HCT116 (cell line): Measurements from ENCODE around the gene ZNF804B. TPM values are rescaled to one million over a fixed set of nuclear protein-coding genes. Genes with fewer than 3 reads are reported as not detected.

ENCODE experiments used
- ATAC-seq: fragments of 200-7000 bp; cut with Tn5 transposase; 2 replicates; pipeline ENCODE4 v1.9.1; 2020; ENCODE audit warnings: mild to moderate bottlenecking, moderate library complexity
- BruUV-seq: library from RNA; stranded (reverse); fragments of 400-500 nt; replicated peaks from 2 replicates; lab custom pipeline; 2021; lab: Mats Ljungman, UMichigan
- CTCF ChIA-PET: fragments of 300-600 bp; sonication (Branson Sonifier 250); formaldehyde crosslinking; loops from one replicate; lab custom pipeline; 2021; ENCODE audit warnings: antibody characterized with exemption; lab: Charles Lee
- POLR2A ChIA-PET: fragments of 300-600, 350-600 bp; sonication (Branson Sonifier 250); formaldehyde crosslinking; loops from one replicate; lab custom pipeline; 2021; ENCODE audit warnings: antibody characterized with exemption; lab: Charles Lee
- RAD21 ChIA-PET, 2 experiments: fragments of 300-600 bp; sonication (Branson Sonifier 250); formaldehyde crosslinking; loops; one replicate each; lab custom pipeline; 2023; ENCODE audit warnings: low total read pairs in 2 of 2; ENCODE audit not compliant: uncharacterized antibody in 2 of 2, unreplicated experiment in 2 of 2, low non-redundant PET in 1 of 2; lab: Charles Lee
- DNase-seq: peaks from one replicate; pipeline ENCODE4 v3.0.0-alpha.2; 2010; ENCODE audit warnings: low read depth, low spot score
- H2AFZ ChIP-seq: fragments of 200-600 bp; shearing (Covaris generic), sonication (generic); 2 replicates; pipeline ENCODE4 v1.6.1; 2017; ENCODE audit warnings: low read depth, mixed run types, mixed read lengths, antibody characterized with exemption, low read length; ENCODE audit not compliant: poor library complexity, severe bottlenecking
- H3K27ac ChIP-seq: 2 replicates; pipeline ENCODE4 v1.5.1; 2012; ENCODE audit warnings: low read depth, low read length
- H3K27me3 ChIP-seq: fragments of 200-600 bp; sonication (generic); 2 replicates; pipeline ENCODE4 v1.6.1; 2016; ENCODE audit warnings: mixed run types, low read length, mixed read lengths; ENCODE audit not compliant: insufficient read depth
- H3K36me3 ChIP-seq, 2 experiments: fragments of 200-500 bp in 1 of 2; fragments of 200-600 bp in 1 of 2; sonication (Bioruptor generic) in 1 of 2; sonication (generic) in 1 of 2; 2 replicates each; pipeline versions ENCODE4 v1.5.1 to v1.6.1; 2014 to 2016; ENCODE audit warnings: low read length in 2 of 2, inconsistent platforms in 1 of 2, mixed read lengths in 1 of 2, mixed run types in 1 of 2; ENCODE audit not compliant: insufficient read depth in 2 of 2, control insufficient read depth in 1 of 2
- H3K4me1 ChIP-seq, 2 experiments: fragments of 200-600 bp in 1 of 2; sonication (generic) in 1 of 2; 2 replicates each; pipeline versions ENCODE4 v1.5.1 to v1.6.1; 2012 to 2017; ENCODE audit warnings: low read length in 2 of 2, inconsistent platforms in 1 of 2, mild to moderate bottlenecking in 1 of 2, mixed read lengths in 1 of 2, mixed run types in 1 of 2, moderate library complexity in 1 of 2; ENCODE audit not compliant: insufficient read depth in 2 of 2, control insufficient read depth in 1 of 2
- H3K4me2 ChIP-seq: fragments of 200-600 bp; sonication (generic); 2 replicates; pipeline ENCODE4 v1.6.1; 2017; ENCODE audit warnings: mixed run types, low read length, mixed read lengths
- H3K4me3 ChIP-seq, 2 experiments: fragments of 200-600 bp in 1 of 2; sonication (generic) in 1 of 2; replicated peaks in 1 of 2; 2 replicates each; pipeline ENCODE4 v1.5.1; 2011 to 2016; ENCODE audit warnings: low read length in 2 of 2, control low read depth in 1 of 2, low read depth in 1 of 2, mild to moderate bottlenecking in 1 of 2, mixed read lengths in 1 of 2, mixed run types in 1 of 2
- H3K79me2 ChIP-seq: fragments of 200-600 bp; sonication (generic); 2 replicates; pipeline ENCODE4 v1.6.1; 2017; ENCODE audit warnings: mild to moderate bottlenecking, mixed run types, low read length, moderate library complexity, mixed read lengths; ENCODE audit not compliant: insufficient read depth
- H3K9ac ChIP-seq: fragments of 200-600 bp; sonication (generic); 2 replicates; pipeline ENCODE4 v1.6.1; 2016; ENCODE audit warnings: low read length, mixed read lengths
- H3K9me2 ChIP-seq: fragments of 200-600 bp; sonication (generic), shearing (Covaris generic); 2 replicates; pipeline ENCODE4 v1.6.1; 2017; ENCODE audit warnings: mixed run types, mild to moderate bottlenecking, moderate library complexity; ENCODE audit not compliant: insufficient read depth
- H3K9me3 ChIP-seq, 2 experiments: fragments of 200-500 bp in 1 of 2; fragments of 200-600 bp in 1 of 2; sonication (Bioruptor generic) in 1 of 2; sonication (generic) in 1 of 2; 2 replicates each; pipeline ENCODE4 v1.6.1; 2014 to 2017; ENCODE audit warnings: low read length in 2 of 2, mixed read lengths in 2 of 2, inconsistent platforms in 1 of 2, low read depth in 1 of 2, mild to moderate bottlenecking in 1 of 2, mixed run types in 1 of 2, moderate library complexity in 1 of 2; ENCODE audit not compliant: control insufficient read depth in 1 of 2, insufficient read depth in 1 of 2
- H4K20me1 ChIP-seq: fragments of 200-600 bp; sonication (generic), shearing (Covaris generic); 2 replicates; pipeline ENCODE4 v1.6.1; 2017; ENCODE audit warnings: mixed run types, mild to moderate bottlenecking, moderate library complexity; ENCODE audit not compliant: insufficient read depth
- CEBPB ChIP-seq: IDR thresholded peaks from 2 replicates; pipeline ENCODE4 v1.6.1; 2012; ENCODE audit warnings: low read depth
- EGR1 ChIP-seq: IDR thresholded peaks from 2 replicates; pipeline ENCODE4 v1.6.1; 2012; ENCODE audit warnings: low read depth
- EZH2 ChIP-seq: fragments of 200-600 bp; sonication (generic); IDR thresholded peaks from 2 replicates; pipeline ENCODE4 v1.6.1; 2017; ENCODE audit warnings: antibody characterized with exemption, mixed run types
- EZH2phosphoT487 ChIP-seq: fragments of 200-600 bp; IDR thresholded peaks from 2 replicates; pipeline ENCODE4 v1.6.1; 2018; ENCODE audit warnings: antibody characterized with exemption, borderline replicate concordance
- FOSL1 ChIP-seq: IDR thresholded peaks from 2 replicates; pipeline ENCODE4 v1.6.1; 2012; ENCODE audit warnings: low read depth
- MAX ChIP-seq: IDR thresholded peaks from 2 replicates; pipeline ENCODE4 v1.6.1; 2012
- RAD21 ChIP-seq: IDR thresholded peaks from 2 replicates; pipeline ENCODE4 v1.6.1; 2012; ENCODE audit warnings: low read depth, mild to moderate bottlenecking
- SIN3A ChIP-seq: IDR thresholded peaks from 2 replicates; pipeline ENCODE4 v1.6.1; 2012; ENCODE audit warnings: low read depth
- SP1 ChIP-seq: IDR thresholded peaks from 2 replicates; pipeline ENCODE4 v1.6.1; 2012; ENCODE audit warnings: low read depth
- TCF7L2 ChIP-seq: IDR thresholded peaks from 2 replicates; pipeline ENCODE4 v1.7.0; 2011; ENCODE audit warnings: borderline replicate concordance, inconsistent platforms; ENCODE audit not compliant: insufficient read depth, insufficient read length; ENCODE audit errors: extremely low read depth
- ZBTB33 ChIP-seq: IDR thresholded peaks from 2 replicates; pipeline ENCODE4 v1.6.1; 2011; ENCODE audit warnings: mild to moderate bottlenecking, low read length, moderate library complexity; ENCODE audit not compliant: insufficient replicate concordance; ENCODE audit errors: extremely low read depth
- ZNF274 ChIP-seq: fragments of 200-500 bp; sonication (Bioruptor generic); IDR thresholded peaks from 2 replicates; pipeline ENCODE4 v1.6.1; 2014; ENCODE audit warnings: mild to moderate bottlenecking, low read depth, low read length, inconsistent platforms
- intact Hi-C: fragments of 100-400 bp; cut with micrococcal nuclease; formaldehyde crosslinking; loops from 2 replicates; pipeline ENCODE4 v1.10.0; 2022
- total RNA-seq: library from RNA; stranded (reverse); gene quantifications from one replicate; pipeline ENCODE4 v1.2.1, GENCODE V29; 2021; ENCODE audit not compliant: unreplicated experiment

ZNF804B gene
- total RNA-seq, 1 experiment from 2014 or later: not detected

- TF ChIP-seq TCF7L2 (no peak), MAX (no peak), SIN3A (no peak), EZH2 (no peak), RAD21 (no peak), EZH2phosphoT487 (no peak)
These were observed 168.8 kb downstream of the ZNF804B start (continued) for GRCh38 chr7:88928276-88928675.

- POLR2A ChIA-PET: no interaction called here
- H3K4me2 ChIP-seq: no peak overlapping the region
- intact Hi-C loops: no loop called here
- DNase-seq: no peak
- no peaks in the 10 kb centered on the region for H3K36me3 ChIP-seq
- no peak overlapping the region for H3K9ac ChIP-seq
- no peak overlapping the region for H3K27ac ChIP-seq
- no peaks in the 10 kb centered on the region for H3K27me3 ChIP-seq
- no peak for ATAC-seq
- TF ChIP-seq TCF7L2 (no peak), ZNF274 (no peak), SP1 (no peak), EGR1 (no peak), FOSL1 (no peak), CEBPB (no peak), ZBTB33 (no peak), SIN3A (no peak)
- TF ChIP-seq, all 23 proteins: peak for 0
- no peaks in the 10 kb centered on the region for H3K4me1 ChIP-seq
- no peaks in the 10 kb centered on the region for H3K79me2 ChIP-seq
- H3K9me3 ChIP-seq: no peaks in the 10 kb centered on the region
- H4K20me1 ChIP-seq: no peaks in the 10 kb centered on the region; the same call in 1 of the 2 replicates
- BruUV-seq: no TSS peak
- ChIA-PET RAD21 (no interaction called here), CTCF (no interaction called here)
- H2AFZ ChIP-seq: no peak overlapping the region
- no peak overlapping the region for H3K4me3 ChIP-seq
- no peaks in the 10 kb centered on the region for H3K9me2 ChIP-seq
These were observed 170.2 kb downstream of the ZNF804B start for GRCh38 chr7:88929719-88930118.
